ENCODE measurements around the gene RBAK.
A peak's percentile ranks its signal among the peaks of the same experiment; 100 is the strongest.
"Not testable (repeated sequence)": the region's sequence is repeated elsewhere in the genome, so short reads cannot be mapped to it uniquely, and the experiment has no call there.

The RBAK gene

DNA sequence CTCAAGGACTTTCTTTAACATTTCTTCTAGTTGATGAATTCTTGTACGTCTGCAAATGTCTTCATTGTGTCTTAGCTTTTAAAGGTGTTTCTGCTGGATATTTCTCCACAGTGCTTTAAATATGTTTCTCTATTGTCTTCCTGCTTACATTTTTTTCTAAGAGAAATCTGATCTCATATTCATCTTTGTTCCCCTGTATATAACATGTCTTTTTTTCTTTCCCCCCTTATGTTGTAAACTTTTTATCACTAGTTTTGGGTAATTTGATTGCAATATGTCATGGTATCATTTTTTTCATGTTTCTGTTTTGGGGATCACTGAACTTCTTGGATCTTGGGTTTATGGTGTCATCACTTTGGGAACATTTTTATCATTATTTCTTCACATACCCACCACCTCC lies 7.5 kb downstream of the RBAK start:
- DNase-seq, result no peak

DNA sequence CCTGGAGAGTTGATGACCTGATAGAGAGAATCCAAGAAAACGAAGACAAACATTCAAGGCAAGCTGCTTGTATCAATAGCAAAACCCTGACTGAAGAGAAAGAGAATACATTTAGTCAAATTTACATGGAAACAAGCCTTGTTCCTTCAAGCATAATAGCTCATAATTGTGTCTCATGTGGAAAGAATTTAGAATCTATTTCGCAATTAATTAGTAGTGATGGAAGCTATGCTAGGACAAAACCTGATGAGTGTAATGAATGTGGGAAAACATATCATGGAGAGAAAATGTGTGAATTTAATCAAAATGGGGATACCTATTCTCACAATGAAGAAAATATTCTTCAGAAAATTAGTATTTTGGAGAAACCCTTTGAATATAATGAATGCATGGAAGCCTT lies 18.0 kb downstream of the RBAK start:
- DNase-seq, result no peak

DNA sequence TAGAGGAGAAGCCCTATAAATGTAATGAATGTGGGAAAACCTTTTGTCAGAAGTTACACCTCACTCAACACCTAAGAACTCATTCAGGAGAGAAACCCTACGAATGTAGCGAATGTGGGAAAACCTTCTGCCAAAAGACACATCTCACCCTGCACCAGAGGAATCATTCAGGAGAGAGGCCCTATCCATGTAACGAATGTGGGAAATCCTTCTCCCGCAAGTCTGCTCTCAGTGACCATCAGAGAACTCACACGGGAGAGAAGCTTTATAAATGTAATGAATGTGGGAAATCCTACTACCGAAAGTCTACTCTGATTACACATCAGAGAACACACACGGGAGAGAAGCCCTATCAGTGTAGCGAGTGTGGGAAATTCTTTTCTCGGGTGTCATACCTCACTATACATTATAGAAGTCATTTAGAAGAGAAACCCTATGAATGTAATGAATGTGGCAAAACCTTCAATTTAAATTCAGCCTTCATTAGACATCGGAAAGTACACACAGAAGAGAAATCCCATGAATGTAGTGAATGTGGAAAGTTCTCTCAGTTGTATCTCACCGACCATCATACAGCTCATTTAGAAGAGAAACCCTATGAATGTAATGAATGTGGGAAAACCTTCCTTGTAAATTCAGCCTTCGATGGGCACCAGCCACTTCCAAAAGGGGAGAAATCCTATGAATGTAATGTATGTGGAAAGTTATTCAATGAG lies 18.9 kb downstream of the RBAK start:
- DNase-seq, result no peak

DNA sequence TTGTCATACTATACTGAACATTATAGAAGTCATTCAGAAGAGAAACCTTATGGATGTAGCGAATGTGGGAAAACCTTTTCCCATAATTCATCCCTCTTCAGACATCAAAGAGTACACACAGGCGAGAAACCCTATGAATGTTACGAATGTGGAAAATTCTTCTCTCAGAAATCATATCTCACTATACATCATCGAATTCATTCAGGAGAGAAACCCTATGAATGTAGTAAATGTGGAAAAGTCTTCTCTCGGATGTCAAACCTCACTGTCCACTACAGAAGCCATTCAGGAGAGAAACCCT lies 19.4 kb downstream of the RBAK start:
- no peak for DNase-seq

DNA sequence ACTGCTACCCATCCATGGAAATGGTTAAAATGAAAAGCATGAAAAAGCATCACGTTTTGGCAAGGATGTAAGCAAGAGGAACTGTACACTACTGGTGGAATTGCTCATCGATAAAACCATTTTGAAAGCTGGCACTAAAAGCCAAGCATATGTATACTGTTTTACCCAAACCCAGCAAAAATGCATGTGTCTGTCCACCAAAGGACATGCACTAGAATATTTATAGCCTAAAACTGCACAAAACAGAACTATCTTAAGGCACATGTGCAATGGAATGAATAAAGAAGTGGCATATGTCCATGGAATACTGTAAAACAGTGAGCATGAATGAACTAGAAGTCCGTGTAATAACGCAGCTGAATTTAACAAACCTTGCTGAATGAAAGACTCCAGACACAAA lies 22.9 kb downstream of the RBAK start:
- no peak for DNase-seq

DNA sequence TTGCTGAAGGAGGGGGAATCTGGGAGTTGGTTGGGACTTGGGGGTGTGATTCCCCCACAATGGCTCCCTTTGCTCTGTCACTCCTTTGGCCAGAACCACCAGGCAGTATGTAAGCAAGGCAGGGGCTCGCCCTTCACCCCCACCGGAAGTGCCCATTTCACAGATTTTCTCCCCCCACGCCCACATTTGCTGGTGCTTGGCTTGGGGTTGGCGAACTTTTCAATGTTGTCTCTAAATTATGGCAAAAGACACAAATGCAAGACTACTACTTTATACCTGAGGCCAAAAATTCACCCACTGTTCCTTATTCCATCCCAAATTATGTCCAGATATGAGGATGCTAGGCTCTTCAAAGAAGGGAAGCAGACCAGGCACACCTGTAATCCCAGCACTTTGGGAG lies 24.5 kb downstream of the RBAK start:
- no peak for DNase-seq

DNA sequence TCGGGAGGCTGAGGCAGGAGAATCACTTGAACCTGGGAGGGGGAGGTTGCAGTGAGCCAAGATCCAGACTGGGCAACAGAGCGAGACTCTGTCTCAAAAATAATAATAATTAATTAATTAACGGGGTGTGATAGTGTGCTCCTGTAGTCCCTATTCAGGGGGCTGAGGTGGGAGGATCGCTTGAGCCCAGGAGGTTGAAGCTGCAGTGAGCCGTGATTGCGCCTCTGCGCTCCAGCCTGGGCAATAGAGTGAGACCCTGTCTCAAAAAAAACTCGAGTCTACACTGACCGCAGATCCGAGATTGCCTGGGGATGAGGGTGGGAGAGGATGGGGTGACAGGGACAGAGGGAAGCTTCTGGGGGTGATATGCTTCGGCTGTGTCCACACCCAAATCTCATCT lies 29.5 kb downstream of the RBAK start:
- DNase-seq, result not testable (repeated sequence)

DNA sequence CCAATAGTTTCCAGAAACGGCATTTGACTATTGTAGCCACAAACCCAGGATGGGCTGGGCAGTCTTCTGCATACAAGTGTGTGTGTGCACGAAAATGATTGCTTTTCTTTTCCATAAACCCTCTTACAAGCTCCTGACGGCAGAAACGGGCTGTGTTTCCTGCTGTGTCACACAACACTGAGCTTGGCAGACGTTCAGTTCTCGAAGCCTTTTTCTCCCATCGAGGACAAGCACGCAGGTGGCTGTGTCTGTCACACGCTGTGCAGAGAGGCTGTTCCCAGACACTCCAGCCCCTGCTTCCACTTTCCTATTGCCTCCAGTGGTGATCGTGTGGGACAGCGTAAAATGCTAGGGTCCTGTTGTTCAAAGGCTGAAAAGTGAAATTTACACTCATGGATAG lies 32.1 kb downstream of the RBAK start:
- DNase-seq, result peak; percentile 98

DNA sequence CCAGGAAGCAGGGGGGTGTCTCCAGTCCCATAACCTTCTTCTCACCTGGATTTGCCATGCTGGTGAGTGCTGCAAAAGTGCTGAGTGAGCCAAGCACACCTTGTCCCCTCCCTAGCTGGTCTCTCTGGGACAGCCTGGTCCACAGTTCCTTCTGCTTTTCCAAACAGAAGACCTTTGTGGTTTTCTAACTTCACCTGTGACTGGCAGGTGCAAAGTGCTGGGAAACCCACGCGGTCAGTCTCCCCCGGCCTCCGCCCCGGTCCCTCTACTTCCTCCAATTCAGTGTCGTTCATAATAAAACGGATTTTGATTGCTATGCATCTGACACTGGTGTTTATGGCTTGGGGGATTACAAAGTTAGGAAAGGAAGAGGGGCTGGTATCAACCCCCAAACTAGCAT lies 37.1 kb downstream of the RBAK start:
- no peak for DNase-seq

DNA sequence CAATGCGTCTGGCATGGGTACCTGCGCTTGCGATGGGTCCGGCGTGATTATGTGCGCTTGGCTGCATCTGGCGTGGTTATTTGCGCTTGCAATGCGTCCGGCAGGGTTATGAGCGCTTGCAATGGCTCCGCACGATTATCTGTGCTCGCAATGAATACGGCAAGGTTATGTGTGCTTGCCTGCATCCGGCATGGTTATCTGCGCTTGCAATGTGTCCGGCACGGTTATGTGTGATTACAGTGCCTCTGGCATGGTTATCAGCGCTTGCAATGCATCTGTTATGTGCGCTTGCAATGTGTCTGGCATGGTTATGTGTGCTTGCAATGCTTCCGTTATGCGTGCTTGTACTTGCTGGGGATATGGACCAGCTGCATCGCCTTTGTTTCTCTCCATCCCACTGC lies 37.7 kb downstream of the RBAK start:
- no peak for DNase-seq

DNA sequence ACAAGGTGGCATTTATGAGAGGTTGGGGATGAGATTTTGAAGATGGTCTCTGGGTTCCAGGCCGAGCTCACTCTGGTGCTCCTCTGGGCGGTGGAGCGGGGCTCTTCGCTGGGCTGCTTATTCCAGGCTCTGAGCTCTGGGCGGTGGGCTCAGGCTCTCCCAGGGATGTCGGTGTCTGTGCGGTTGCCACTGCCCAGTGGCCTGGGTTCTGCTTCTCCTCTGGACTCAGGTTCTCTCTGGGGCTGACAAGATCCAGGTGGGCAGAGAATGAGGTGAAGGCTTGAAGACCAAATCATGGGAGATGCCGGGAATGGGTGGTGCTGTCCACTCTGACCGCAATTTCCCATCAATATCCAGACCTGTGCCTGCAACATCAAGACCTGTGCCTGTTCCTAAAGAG lies 40.6 kb downstream of the RBAK start:
- no peak for DNase-seq

DNA sequence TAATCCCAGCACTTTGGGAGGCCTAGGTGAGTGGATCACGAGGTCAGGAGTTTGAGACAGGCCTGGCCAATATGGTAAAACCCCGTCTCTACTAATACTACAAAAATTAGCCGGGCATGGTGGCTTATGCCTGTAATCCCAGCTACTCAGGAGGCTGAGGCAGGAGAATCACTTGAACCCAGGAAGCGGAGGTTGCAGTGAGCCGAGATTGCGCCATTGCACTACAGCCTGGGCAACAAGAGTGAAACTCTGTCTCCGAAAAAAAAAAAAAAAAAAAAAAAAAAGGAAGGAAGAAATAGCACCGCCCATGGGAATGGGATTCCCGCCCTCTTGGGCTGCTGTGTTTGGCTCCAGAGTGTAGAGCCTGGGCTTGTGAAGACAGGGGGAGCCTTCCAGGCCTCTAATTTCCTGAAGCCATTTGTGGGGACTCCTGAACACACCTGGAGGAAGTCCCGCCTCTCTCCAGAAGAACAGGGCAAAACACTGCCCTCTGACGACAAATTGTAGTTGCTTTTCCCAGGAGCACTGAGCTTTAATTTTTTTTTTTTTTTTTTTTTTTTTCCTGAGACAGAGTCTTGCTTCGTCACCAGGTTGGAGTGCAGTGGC lies 42.7 kb downstream of the RBAK start:
- not testable (repeated sequence) for DNase-seq

DNA sequence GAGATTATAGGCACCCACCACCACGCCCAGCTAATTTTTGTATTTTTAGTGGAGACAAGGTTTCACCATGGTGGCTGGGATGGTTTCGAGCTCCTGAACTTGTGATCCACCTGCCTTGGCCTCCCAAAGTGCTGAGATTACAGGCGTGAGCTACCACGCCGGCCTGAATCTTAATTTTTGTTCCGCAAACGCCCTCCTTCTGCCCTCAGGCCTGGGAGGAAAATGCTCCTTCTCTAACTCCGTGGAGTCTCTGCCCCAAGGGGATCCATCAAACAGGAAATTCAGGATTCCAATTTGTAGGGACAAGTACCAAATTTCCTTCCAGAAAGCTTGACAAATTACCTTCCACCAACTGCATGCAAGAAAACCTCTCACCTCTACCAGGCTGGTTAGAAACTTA lies 43.2 kb downstream of the RBAK start:
- DNase-seq, result no peak

DNA sequence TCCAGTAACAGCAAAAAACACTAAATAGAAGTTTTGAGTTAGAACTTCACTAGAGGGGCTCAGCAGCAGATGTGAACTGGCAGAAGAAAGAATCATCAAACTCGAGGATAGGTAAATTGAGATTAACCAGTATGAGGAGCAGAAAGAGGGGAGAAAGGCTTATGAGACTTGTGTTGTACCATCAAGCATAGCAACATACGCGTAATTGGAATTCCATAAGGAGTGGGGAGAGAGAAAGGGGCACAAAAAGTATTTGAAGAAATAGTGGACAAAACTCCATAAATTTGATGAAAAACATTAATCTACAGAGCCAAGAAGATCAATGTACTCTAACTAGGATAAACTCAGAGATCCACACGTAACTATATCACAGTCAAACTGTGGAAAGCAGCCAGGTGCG lies 48.3 kb downstream of the RBAK start:
- no peak for DNase-seq

DNA sequence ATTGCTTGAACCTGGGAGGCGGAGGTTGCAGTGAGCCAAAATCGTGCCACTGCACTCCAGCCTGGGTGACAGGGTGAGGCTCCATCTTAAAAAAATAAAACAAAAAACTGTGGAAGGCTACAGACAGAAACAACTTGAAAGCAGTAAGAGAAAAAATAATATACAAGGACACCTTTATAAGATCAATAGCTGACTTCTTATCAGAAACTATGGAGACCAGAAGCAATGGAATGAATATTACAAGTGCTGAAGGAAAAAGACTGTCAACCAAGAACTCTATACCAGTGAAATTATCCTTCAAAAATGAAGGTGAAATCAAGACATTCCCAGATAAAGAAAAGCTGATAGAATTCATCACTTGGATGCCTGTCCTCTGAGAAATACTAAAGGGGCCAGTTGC lies 49.0 kb downstream of the RBAK start:
- DNase-seq, result no peak

DNA sequence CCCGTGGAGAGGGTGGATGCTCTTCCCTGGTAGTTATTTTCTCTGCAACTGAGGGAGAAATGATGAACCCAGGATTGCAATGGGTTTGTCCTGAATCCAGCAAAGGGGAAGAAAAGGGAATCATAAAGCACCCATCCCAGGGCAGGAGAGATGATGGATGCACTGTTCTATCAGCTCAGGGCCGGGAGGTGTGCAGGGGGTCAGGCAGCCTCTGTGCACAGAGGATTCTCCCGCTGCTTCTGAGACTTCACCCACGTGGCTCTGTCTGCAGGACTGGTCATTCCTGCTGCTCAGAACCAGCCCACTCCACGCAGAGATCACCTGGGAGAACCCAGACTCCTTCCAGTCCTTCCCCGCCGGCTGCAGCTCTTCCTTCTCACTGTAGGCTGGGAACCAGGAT lies 70.7 kb downstream of the RBAK start:
- no peak for DNase-seq

DNA sequence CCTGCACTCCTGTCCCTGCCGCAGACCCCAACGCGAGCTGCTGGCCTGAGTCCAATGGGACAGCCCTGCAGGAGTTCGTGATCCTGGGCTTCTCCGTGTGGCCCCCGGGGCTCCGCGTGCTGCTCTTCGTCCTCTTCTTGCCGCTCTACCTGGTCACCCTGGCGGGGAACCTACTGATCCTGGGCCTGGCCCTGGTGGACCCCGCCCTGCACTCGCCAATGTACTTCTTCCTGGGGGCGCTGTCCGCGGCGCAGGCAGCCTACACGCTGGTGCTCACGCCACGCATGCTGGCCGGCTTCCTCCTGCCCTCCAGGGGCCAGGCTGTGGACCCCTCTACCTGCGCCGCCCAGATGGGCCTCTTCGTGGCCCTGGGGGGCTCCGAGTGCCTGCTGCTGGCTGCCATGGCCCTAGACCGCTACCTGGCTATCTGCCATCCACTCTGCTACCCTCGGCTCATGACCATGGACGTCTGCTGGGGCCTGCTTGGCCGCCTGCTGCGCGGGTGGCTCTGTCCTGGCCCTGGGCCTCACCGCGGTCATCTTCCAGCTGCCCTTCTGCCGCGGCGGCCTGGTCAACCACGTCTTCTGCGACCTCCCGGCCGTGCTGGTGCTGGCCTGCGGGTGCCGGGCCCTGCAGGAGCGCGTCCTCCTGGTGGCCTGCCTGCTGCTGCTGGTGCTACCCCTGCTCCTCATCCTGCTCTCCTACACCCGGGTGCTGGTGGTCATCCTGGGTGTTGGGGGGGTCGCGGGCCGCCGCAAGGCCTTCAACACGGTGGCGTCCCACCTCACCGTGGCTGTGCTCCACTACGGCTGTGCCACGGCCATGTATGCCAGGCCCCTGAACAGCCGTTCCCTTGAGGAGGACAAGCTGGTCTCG lies 71.7 kb downstream of the RBAK start:
- no peak for DNase-seq
